CD4-positive, alpha-beta T cell (primary cell): ENCODE data around the gene TLCD3B. TPM values are rescaled to one million over a fixed set of nuclear protein-coding genes. Genes with fewer than 3 reads are reported as not detected.

Source experiments
- ATAC-seq: fragments of 200-7000 bp; cut with Tn5 transposase; one replicate; pipeline ENCODE4 v1.10.0; 2022; ENCODE audit warnings: mild to moderate bottlenecking; ENCODE audit not compliant: poor library complexity
- CTCF ChIA-PET: fragments of 350-600 bp; sonication (Branson Sonifier 250); formaldehyde crosslinking; loops from one replicate; lab custom pipeline; 2021; ENCODE audit warnings: antibody characterized with exemption, inconsistent platforms; lab: Charles Lee
- POLR2A ChIA-PET: fragments of 350-600 bp; sonication (Branson Sonifier 250); formaldehyde crosslinking; loops from one replicate; lab custom pipeline; 2021; ENCODE audit warnings: antibody characterized with exemption, inconsistent platforms; lab: Charles Lee
- DNase-seq, 14 experiments: peaks; one replicate each; pipeline ENCODE4 v3.0.0-alpha.2; 2013 to 2020; ENCODE audit warnings: mixed read lengths in 2 of 14
- H3K27ac ChIP-seq, 2 donors: one replicate each; pipeline versions ENCODE4 v1.5.1 to v1.7.0; 2013; ENCODE audit warnings: low read length in 2 of 2, low read depth in 1 of 2, mild to moderate bottlenecking in 1 of 2
- H3K27me3 ChIP-seq, 2 experiments: 1 replicate in 1 of 2; 2 replicates in 1 of 2; pipeline versions ENCODE4 v1.6.1 to v1.7.0; 2013; ENCODE audit warnings: low read length in 2 of 2, control low read depth in 1 of 2, mild to moderate bottlenecking in 1 of 2, moderate library complexity in 1 of 2; ENCODE audit not compliant: insufficient read depth in 2 of 2, control insufficient read depth in 1 of 2
- H3K36me3 ChIP-seq: one replicate; pipeline ENCODE4 v1.6.1; 2013; ENCODE audit warnings: low read length, control low read depth; ENCODE audit not compliant: insufficient read depth
- H3K4me1 ChIP-seq: one replicate; pipeline ENCODE4 v1.6.1; 2013; ENCODE audit warnings: low read length, control low read depth; ENCODE audit not compliant: insufficient read depth
- H3K4me3 ChIP-seq: one replicate; pipeline ENCODE4 v1.5.1; 2013; ENCODE audit warnings: mild to moderate bottlenecking, low read length, moderate library complexity
- H3K9me3 ChIP-seq, 2 experiments: 1 replicate in 1 of 2; 2 replicates in 1 of 2; pipeline versions ENCODE4 v1.6.1 to v1.7.0; 2013; ENCODE audit warnings: low read length in 2 of 2, mild to moderate bottlenecking in 2 of 2, control low read depth in 1 of 2, moderate library complexity in 1 of 2; ENCODE audit not compliant: control insufficient read depth in 1 of 2, insufficient read depth in 1 of 2
- H3K27ac Mint-ChIP-seq: one replicate; pipeline ENCODE4 v1.8.0; 2020; ENCODE audit warnings: mixed read lengths
- H3K27me3 Mint-ChIP-seq: one replicate; pipeline ENCODE4 v1.8.0; 2021; ENCODE audit warnings: mixed read lengths
- H3K36me3 Mint-ChIP-seq: one replicate; pipeline ENCODE4 v1.8.0; 2021; ENCODE audit warnings: low read depth, mixed read lengths
- H3K4me1 Mint-ChIP-seq: one replicate; pipeline ENCODE4 v1.8.0; 2021; ENCODE audit warnings: low read depth, mixed read lengths
- H3K4me3 Mint-ChIP-seq: one replicate; pipeline ENCODE4 v1.8.0; 2020; ENCODE audit warnings: mild to moderate bottlenecking, mixed read lengths
- H3K9me3 Mint-ChIP-seq: one replicate; pipeline ENCODE4 v1.8.0; 2020; ENCODE audit warnings: mixed read lengths
- CTCF ChIP-seq: fragments of 200-600 bp; IDR thresholded peaks from one replicate; pipeline ENCODE4 v1.8.0; 2022; ENCODE audit warnings: antibody characterized with exemption, mild to moderate bottlenecking
- intact Hi-C, 2 experiments: fragments of 100-400 bp; cut with DNase I in 1 of 2; cut with micrococcal nuclease in 1 of 2; formaldehyde crosslinking; loops; one replicate each; pipeline versions ENCODE4 v1.15.1 to v1.9.0; 2023 to 2025; cut with DNase I, micrococcal nuclease
- total RNA-seq, 174 experiments: library from RNA in 2 of 174; stranded (reverse) in 2 of 174; gene quantifications; one replicate each; pipeline ENCODE4 v1.2.3 and lab custom pipeline; 2021 to 2026

Gene TLCD3B
- total RNA-seq, 2 experiments from 2014 or later = not detected

DNA sequence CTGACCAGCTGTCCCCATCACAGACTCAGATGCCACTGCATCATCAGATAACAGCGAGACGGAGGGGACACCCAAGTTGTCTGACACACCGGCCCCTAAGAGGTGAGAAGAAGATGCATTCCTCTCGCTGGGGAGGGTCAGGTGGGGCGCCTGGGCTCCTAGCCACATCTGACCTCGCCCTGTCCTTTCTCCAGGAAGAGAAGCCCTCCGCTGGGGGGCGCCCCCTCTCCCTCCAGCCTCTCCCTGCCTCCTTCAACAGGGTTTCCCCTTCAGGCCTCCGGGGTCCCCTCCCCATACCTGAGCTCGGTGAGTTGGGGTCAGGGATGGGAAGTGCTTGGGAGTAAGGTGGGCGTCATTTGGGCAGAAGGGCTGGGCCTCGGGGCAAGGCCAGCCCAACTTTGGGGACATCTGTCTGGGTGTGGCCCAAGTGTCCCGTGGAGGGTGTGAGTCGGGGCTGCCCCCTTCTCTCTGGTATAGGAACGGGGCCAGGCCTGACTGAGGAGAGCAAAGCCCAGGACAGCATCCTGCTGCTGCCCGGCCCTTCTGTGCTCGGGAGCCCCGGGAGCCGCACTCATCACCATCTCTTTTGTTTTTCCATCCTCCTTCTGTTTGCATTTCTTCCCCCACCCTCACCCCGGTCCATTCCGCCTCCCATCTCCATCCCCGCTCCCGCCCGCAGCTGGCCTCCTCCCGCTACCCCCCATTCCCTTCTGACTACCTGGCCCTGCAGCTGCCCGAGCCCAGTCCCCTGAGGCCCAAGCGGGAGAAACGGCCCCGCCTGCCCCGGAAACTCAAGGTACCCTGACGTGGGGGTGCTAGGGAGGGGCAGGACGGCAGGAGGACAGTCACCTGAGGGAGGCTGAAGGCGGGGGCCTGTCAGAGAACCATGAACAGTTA, 30.1 kb downstream of the TLCD3B start:
- CTCF ChIA-PET = interaction anchor here (1.0 kb wide), 1 partner anchor 153 kb away, joined by 3 read pairs; no protein-coding TSS in a partner anchor

GRCh38 chr16:29999605-30000004, 31.5 kb downstream of the TLCD3B start:
- Histone ChIP-seq H3K4me1 (peaks cover 26% of the 10 kb centered on the region), H3K9me3 (no peaks in the 10 kb centered on the region), H3K36me3 (peaks cover 39% of the 10 kb centered on the region), H3K4me3 (no peak overlapping the region), H3K27ac (no peak overlapping the region), H3K27me3 (no peaks in the 10 kb centered on the region)
- CTCF ChIA-PET = interaction anchor here (1.0 kb wide), 1 partner anchor 151 kb away, joined by 3 read pairs; no protein-coding TSS in a partner anchor
- no peak for TF ChIP-seq CTCF
- H3K27me3 Mint-ChIP-seq = no peaks in the 10 kb centered on the region
- intact Hi-C loops = loop anchor here (5.0 to 10.0 kb wide), 6 partner anchors 53 to 1175 kb away; partner anchors contain the start of genes ATXN2L (in 1 of the 2), CDIPT (in 1 of the 2), FBXL19 (in 1 of the 2) and MAZ (in 1 of the 2)
- no peaks in the 10 kb centered on the region for H3K9me3 Mint-ChIP-seq
- H3K4me1 Mint-ChIP-seq = peaks cover 32% of the 10 kb centered on the region
- H3K27ac Mint-ChIP-seq = no peak overlapping the region
- ATAC-seq (no peak), DNase-seq (no peak)
- peak overlapping the region; percentile 38 for H3K4me3 Mint-ChIP-seq
- POLR2A ChIA-PET = no interaction called here
- peaks cover 65% of the 10 kb centered on the region for H3K36me3 Mint-ChIP-seq

More for the DNA sequence above, 30.1 kb downstream of the TLCD3B start:
- TF ChIP-seq CTCF = no peak
- no peak for DNase-seq
- Histone ChIP-seq H3K9me3 (no peaks in the 10 kb centered on the region), H3K4me3 (no peak overlapping the region), H3K27me3 (no peaks in the 10 kb centered on the region), H3K4me1 (peaks cover 25% of the 10 kb centered on the region), H3K36me3 (peaks cover 39% of the 10 kb centered on the region), H3K27ac (no peak overlapping the region)
- intact Hi-C loops = no loop called here
- no peaks in the 10 kb centered on the region for H3K27me3 Mint-ChIP-seq
- no peak overlapping the region for H3K4me3 Mint-ChIP-seq
- no peaks in the 10 kb centered on the region for H3K9me3 Mint-ChIP-seq
- H3K36me3 Mint-ChIP-seq = peaks cover 54% of the 10 kb centered on the region
- H3K27ac Mint-ChIP-seq = no peak overlapping the region
- no peak for ATAC-seq
- peaks cover 24% of the 10 kb centered on the region for H3K4me1 Mint-ChIP-seq
- POLR2A ChIA-PET = no interaction called here

DNA sequence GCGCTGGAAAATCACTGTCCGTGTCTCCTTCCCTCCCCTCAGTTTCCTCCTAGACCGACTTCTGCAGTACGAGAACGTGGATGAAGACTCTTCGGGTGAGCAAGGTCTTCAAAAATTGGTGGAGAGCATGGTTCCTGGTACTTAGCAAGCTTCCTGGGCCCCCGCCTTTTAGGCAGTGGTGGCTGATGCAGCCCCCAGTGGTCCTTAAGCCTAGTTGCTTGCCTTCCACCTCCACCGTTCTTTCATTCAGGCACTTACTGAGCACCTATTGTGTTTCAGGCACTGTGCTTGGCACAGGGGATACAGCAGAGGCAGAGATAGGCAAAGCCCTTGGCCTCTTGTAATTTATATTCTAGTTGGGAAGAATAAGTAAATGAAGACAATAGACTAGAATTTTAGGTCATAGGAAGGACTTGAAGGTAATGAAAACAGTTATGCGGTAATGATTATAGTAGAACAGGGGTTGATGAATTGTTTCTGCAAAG, 34.3 kb downstream of the TLCD3B start:
- POLR2A ChIA-PET = interaction anchor here (0.8 to 2.6 kb wide), 10 partner anchors 8 to 296 kb away, joined by 3 to 18 read pairs (median 4); partner anchors contain the start of genes DOC2A, KCTD13, TAOK2 and TMEM219

More for the DNA sequence above, 34.3 kb downstream of the TLCD3B start:
- CTCF ChIA-PET = interaction anchor here (2.1 kb wide), 1 partner anchor 9 kb away, joined by 7 read pairs; no protein-coding TSS in a partner anchor
- H3K27me3 Mint-ChIP-seq = no peaks in the 10 kb centered on the region
- H3K36me3 Mint-ChIP-seq = peaks cover 67% of the 10 kb centered on the region
- no peaks in the 10 kb centered on the region for H3K27me3 ChIP-seq
- intact Hi-C loops = loop anchor here (1.0 to 10.0 kb wide), 8 partner anchors 55 to 1172 kb away; partner anchors contain the start of genes CDIPT (in 2 of the 2), ATXN2L (in 1 of the 2), FBXL19 (in 1 of the 2) and MAZ (in 1 of the 2)
- H3K27ac Mint-ChIP-seq = peak overlapping the region; percentile 99
- H3K9me3 Mint-ChIP-seq = no peaks in the 10 kb centered on the region
- no peak for TF ChIP-seq CTCF
- H3K36me3 ChIP-seq = peaks cover 40% of the 10 kb centered on the region
- peaks cover 33% of the 10 kb centered on the region for H3K4me1 Mint-ChIP-seq
- peak overlapping the region; percentile 98 for H3K4me3 Mint-ChIP-seq
- H3K4me1 ChIP-seq = peaks cover 30% of the 10 kb centered on the region
- H3K9me3 ChIP-seq = no peaks in the 10 kb centered on the region
- DNase-seq (no peak), ATAC-seq (no peak)
- H3K4me3 ChIP-seq = peak overlapping the region; percentile 83
- peak overlapping the region in 1 of 2 donors; percentile 98 for H3K27ac ChIP-seq
